Activated CD8-positive, alpha-beta memory T cell treated with anti-CD3 and anti-CD28 coated beads for 36 hours (primary cell): Measurements from ENCODE around the gene FKBP9. TPM values are rescaled to one million over a fixed set of nuclear protein-coding genes. Genes with fewer than 3 reads are reported as not detected.
"Not testable (repeated sequence)": the region's sequence is repeated elsewhere in the genome, so short reads cannot be mapped to it uniquely, and the experiment has no call there.

Source experiments
- CTCF ChIA-PET: fragments of 350-600 bp; sonication (Branson Sonifier 250); formaldehyde crosslinking; loops from one replicate; lab custom pipeline; 2021; ENCODE audit warnings: antibody characterized with exemption; lab: Charles Lee
- POLR2A ChIA-PET: fragments of 350-600 bp; sonication (Branson Sonifier 250); formaldehyde crosslinking; loops from one replicate; lab custom pipeline; 2021; ENCODE audit warnings: antibody characterized with exemption; lab: Charles Lee
- total RNA-seq, 2 experiments: library from RNA; stranded (reverse); gene quantifications; one replicate each; pipeline ENCODE4 v1.2.3, GENCODE V29; 2021

The FKBP9 gene
- total RNA-seq, 2 experiments from 2014 or later: 0.34 TPM; not detected in 1

GRCh38 chr7:32997956-32998355 is 40.7 kb downstream of the FKBP9 start:
- POLR2A ChIA-PET, CTCF ChIA-PET: not testable (repeated sequence)

GRCh38 chr7:32998361-32999171 is 41.3 kb downstream of the FKBP9 start:
- CTCF ChIA-PET, POLR2A ChIA-PET: not testable (repeated sequence)

- CTCF ChIA-PET, POLR2A ChIA-PET: not testable (repeated sequence)
These were observed 42.1 kb downstream of the FKBP9 start for GRCh38 chr7:32999380-32999779.

- POLR2A ChIA-PET, CTCF ChIA-PET: not testable (repeated sequence)
These were observed 45.9 kb downstream of the FKBP9 start for GRCh38 chr7:33003111-33003510.

DNA sequence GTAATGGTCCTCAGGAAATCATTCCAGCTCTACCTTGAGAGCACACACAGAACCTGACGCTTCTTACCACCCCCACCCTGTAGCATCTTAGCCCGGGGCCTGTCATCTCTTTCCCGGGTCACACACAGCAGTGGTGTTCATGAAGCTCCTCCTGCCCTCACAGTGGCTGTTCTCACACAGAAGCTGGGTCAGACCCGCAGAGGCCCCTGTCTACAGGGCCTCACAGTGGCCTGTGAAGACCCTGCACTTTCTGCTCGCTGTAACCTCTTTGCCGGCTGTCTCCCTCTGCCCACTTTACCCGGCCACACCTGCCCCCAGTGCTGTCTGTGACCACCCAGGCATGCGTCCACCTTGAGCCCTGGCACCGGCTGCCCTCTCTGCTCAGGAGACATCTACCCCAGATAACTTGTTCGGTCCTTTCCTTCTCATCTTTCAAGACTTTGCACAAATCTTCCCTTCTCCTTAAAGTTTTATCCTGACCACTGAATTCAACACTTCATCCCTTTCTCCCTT is 46.9 kb downstream of the FKBP9 start:
- POLR2A ChIA-PET, CTCF ChIA-PET: not testable (repeated sequence)

DNA sequence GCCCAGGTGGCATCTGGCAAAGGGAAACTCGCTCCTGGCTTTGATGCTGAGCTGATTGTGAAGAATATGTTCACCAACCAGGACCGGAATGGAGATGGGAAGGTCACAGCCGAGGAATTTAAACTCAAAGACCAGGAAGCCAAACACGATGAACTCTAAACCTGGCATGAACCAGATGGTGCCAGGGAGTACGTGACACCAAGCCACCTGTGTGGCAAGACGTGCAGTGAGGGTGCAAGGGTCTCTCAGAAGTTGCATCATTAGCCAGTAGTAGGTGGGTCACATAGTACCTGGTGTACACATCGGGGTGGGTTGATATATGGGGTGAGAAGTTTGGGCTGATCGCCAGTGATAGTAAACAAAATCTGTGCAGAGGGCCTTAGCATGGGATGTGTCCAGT is 48.0 kb downstream of the FKBP9 start:
- CTCF ChIA-PET, POLR2A ChIA-PET: not testable (repeated sequence)

DNA sequence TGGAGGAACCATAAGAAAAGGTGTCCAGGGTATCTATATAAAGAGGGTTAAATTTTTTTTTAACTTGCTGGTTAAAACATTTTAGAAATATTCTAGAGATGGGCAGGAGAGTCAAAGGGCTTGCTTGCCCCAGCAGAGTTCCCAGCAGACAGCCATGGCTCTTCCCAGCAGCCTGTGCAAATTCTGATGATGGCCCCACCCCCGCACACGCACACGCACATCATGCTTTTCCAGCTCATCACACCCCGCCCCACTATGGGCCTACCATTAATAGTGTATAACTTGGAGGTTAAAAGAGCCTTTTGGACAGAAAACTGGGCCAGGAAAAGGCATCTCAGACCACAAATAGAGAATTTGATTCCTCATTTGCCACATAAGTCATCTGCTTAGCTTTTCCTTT is 48.5 kb downstream of the FKBP9 start:
- CTCF ChIA-PET, POLR2A ChIA-PET: not testable (repeated sequence)

- POLR2A ChIA-PET: no interaction called here
- CTCF ChIA-PET: no interaction called here
These were observed 52.5 kb downstream of the FKBP9 start for GRCh38 chr7:33009734-33010133.

DNA sequence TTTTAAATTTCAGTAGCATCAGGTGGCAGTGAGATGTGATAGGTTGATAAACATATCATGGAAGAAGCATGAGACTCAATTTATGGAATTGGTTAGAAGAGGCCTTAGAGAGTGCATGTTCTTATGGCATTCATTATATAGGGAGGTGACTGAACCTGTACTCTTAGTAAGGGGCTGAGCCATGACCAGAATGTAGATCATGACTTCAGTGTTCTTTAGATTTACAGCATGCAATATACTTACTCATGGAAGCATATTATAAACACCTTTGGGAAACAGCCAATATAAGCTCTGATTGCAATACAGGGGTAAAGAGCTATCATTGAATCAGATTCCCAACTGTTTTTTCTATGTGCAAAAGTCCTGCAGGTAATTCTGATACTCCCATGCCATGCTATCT is 55.1 kb downstream of the FKBP9 start:
- CTCF ChIA-PET: no interaction called here
- POLR2A ChIA-PET: no interaction called here

- POLR2A ChIA-PET: no interaction called here
- CTCF ChIA-PET: no interaction called here
These were observed 67.0 kb downstream of the FKBP9 start for GRCh38 chr7:33024189-33024757.

- ChIA-PET POLR2A (interaction anchor here (1.4 kb wide), 1 partner anchor 27 kb away, joined by 3 read pairs; the partner anchor contains the start of gene NT5C3A), CTCF (interaction anchor here (0.9 kb wide), 1 partner anchor 189 kb away, joined by 3 read pairs; no protein-coding TSS in a partner anchor)
These were observed 78.5 kb downstream of the FKBP9 start for GRCh38 chr7:33035776-33036175.

- POLR2A ChIA-PET: interaction anchor here (0.6 kb wide), 1 partner anchor 149 kb away, joined by 3 read pairs; no protein-coding TSS in a partner anchor
- CTCF ChIA-PET: no interaction called here
These were observed 81.4 kb downstream of the FKBP9 start for GRCh38 chr7:33038639-33039038.

- ChIA-PET POLR2A (interaction anchor here (0.6 kb wide), 1 partner anchor 149 kb away, joined by 3 read pairs; no protein-coding TSS in a partner anchor), CTCF (interaction anchor here (0.6 kb wide), 1 partner anchor 69 kb away, joined by 3 read pairs; no protein-coding TSS in a partner anchor)
These were observed 82.1 kb downstream of the FKBP9 start for GRCh38 chr7:33039257-33039902.

- ChIA-PET CTCF (interaction anchor here (1.1 kb wide), 1 partner anchor 69 kb away, joined by 3 read pairs; the partner anchor contains the start of gene RP9), POLR2A (no interaction called here)
These were observed 82.7 kb downstream of the FKBP9 start for GRCh38 chr7:33039903-33040292.

DNA sequence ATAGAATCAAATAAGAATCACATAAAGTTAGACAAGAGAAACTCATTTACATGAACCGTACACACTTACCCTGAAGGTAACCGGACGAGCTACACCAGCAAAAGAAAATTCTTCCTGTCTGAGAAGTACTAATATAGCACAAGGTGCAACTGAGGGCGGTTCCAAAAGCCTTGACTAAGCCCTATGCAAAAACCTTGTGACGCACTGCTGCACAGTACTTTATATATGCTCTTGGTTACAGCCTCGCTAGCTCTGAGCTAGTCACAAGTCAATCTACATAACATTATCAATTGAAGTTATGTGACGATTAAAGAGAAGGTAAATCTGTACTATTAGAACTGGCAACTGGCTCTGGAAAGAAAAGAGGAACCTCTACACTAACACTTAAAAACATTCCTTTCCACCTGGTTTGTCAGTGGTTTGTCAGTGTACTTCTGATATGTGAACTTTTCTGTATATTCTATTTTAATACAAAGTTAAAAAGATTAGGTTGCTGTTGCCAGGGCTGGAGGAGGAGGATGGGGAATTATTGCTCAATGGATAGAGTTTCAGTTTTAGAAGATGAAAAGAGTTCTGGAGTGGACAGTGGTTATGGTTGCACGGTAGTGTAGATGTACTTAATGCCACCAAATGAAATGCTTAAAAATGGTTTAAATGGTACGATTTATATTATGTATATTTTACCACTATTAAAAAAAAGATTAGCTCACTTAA is 83.7 kb downstream of the FKBP9 start:
- ChIA-PET CTCF (interaction anchor here (1.1 kb wide), 1 partner anchor 68 kb away, joined by 3 read pairs; the partner anchor contains the start of gene RP9), POLR2A (no interaction called here)

DNA sequence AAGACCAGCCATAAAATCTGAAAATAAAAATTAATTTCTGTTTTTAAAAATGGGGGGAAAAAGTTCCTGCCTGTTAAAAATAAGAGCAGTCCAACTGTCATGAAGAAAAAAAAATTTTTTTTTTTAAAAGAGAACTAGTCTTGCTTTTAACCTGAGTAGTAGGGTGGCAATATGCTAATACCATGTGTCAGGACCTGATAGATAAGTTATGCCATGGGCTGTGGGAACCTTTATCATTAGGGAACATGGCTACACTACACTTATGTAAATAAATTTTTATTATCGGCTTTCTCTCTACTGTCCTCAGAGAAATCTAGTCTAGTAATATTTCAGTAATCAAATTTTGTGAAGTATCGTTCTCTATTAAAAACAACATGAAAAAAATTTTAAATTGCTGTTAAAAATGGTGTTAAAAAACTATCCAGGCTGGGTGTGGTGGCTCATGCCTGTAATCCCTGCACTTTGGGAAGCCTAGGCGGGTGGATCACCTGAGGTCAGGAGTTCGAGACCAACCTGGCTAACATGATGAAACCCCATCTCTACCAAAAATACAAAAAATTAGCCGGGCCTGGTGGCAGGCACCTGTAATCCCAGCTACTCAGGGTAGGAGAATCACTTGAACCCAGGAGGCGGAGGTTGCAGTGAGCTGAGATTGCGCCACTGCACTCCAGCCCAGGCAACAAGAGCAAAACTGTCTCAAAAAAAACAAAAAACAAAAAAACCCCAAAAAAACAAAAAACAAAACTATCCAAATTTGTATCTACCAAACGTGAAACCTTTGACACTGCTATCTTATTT is 84.6 kb downstream of the FKBP9 start:
- CTCF ChIA-PET: interaction anchor here (1.5 kb wide), 1 partner anchor 196 kb away, joined by 3 read pairs; no protein-coding TSS in a partner anchor
- POLR2A ChIA-PET: no interaction called here

- CTCF ChIA-PET: interaction anchor here (0.7 to 1.5 kb wide), 2 partner anchors 18 to 198 kb away, joined by 3 to 4 read pairs; partner anchors contain the start of gene NT5C3A
- POLR2A ChIA-PET: no interaction called here
These were observed 86.5 kb downstream of the FKBP9 start for GRCh38 chr7:33043501-33044400.
